HG03469 (cell line): ENCODE results near the gene ZNF490.
"Not testable (repeated sequence)": the region's sequence is repeated elsewhere in the genome, so short reads cannot be mapped to it uniquely, and the experiment has no call there.

Source experiments
- ATAC-seq: cut with Tn5 transposase; IDR thresholded peaks from one replicate; pipeline ENCODE4 v1.9.1; 2021; ENCODE audit warnings: mild to moderate bottlenecking, moderate library complexity, moderate number of reproducible peaks; ENCODE audit not compliant: unreplicated experiment

The ZNF490 gene

DNA sequence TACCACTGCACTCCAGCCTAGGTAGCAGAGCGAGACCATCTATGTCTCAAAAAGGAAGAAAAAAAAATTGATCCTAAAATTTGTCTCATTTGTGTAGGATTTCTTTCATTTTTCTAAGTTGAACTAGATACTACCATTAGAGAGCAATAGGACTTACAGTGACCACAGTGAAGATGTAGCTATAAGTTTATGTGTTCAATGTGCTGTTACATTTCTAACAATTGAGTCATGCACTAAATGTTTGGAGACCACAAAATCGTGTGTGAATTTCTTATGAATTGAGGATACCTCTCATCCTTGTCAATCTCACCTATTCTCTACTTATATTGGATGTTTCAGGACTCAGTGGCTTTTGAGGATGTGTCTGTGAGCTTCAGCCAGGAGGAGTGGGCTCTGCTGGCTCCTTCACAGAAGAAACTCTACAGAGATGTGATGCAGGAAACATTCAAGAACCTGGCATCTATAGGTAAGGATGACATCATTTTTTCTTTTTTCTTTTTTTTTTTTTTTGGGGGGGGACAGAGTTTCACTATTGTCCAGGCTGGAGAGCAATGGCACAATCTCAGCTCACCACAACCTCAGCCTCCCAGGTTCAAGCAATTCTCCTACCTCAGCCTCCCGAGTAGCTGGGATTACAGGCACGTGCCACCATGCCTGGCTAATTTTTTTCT lies 12.9 kb upstream of the ZNF490 start:
- no peak for ATAC-seq

DNA sequence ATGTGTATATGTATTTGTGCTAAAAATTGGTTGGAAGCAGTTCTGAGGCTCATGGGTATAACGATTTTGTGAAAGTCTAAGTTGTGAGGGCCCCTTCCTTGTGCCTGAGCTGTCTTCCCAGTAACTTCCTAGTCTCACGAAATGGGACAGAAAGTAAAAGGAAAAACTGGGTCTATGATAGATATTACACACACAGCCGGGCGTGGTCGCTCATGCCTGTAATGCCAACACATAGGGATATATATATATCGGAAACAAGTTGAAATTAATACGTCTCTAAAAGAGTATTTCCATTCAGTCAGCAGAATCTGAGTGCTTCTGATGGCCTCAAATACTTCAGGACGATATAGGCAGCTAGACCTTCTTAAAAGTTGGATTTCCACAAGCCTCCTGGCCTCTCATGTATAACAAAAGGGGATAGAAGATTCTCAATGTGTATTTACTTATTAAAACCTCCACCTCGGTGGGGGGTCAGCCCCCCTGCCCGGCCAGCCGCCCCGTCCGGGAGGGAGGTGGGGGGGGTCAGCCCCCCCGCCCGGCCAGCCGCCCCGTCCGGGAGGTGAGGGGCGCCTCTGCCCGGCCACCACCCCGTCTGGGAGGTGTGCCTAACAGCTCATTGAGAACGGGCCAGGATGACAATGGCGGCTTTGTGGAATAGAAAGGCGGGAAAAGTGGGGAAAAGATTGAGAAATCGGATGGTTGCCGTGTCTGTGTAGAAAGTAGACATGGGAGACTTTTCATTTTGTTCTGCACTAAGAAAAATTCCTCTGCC lies 10.8 kb upstream of the ZNF490 start:
- not testable (repeated sequence) for ATAC-seq

DNA sequence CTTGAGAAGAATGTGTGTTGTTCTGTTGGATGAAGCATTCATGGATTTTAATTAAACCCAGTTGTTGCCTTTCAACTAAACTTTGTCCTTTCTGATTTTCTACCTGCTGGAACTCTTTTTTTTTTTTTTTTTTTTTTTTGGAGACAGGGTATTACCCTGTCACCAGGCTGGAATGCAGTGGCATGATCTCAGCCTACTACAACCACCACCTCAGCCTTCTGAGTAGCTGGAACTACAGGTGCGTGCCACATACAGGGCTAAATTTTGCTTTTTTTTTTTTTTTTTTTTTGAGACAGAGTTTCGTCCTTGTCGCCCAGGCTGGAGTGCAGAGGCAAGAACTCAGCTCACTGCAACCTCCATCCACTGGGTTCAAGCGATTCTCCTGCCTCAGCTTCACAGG lies 7.0 kb upstream of the ZNF490 start:
- ATAC-seq: no peak

- ATAC-seq: no peak
Measured at GRCh38 chr19:12611361-12611699, 717 bp upstream of the ZNF490 start.

DNA sequence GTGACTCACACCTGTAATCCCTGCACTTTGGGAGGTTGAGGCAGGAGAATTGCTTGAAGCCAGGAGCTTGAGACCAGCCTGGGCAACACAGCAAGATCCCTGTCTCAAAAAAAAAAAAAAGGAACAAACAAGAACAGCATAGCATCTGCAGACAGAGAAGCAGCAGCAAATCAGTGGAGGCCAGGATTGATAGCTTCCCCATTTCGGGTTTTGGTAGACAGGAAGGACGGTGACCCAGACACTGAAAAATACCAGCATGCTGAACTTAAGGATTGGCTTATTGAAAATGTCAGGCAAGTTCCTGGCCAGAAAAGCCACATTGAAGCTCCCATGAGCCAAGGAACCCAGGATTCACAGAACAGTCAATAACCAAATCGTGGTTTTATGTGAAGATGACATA lies 3.0 kb downstream of the ZNF490 start:
- no peak for ATAC-seq

DNA sequence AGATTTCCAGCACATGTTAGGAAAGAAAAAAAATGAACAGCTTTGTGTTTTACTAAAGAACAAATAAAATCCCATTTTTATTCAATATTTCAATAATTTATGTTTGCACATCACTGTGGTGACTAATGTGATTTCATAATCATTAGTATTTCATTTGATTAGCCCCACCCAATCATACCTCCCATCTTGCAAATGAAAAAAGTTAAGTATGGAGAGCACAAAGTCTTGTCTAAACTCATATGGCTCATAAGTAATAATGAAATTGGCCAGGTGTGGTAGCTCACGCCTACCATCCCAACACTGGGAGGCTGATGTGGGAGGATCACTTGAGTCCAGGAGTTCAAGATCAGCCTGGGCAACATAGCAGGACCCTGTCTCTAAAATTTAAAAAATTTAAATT lies 3.8 kb downstream of the ZNF490 start:
- ATAC-seq: no peak

- no peak for ATAC-seq
Measured at GRCh38 chr19:12603714-12604113, 6.9 kb downstream of the ZNF490 start.

DNA sequence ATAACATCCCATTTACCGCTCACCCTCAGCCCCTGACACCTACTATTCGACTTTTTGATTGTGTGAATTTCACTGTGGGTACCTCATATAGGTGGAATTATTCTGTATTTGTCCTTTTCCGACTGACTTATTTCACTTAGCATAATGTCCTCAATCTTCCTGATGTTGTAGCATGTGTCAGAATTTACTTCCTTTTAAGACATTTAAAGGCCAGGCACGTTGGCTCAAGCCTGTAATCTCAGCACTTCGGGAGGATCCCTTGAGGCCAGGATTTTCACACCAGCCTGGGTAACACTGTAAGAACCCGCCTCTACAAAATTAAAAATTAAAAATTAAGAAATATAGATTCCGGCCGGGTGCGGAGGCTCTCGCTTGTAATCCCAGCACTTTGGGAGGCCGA lies 13.0 kb downstream of the ZNF490 start:
- ATAC-seq: no peak

- no peak for ATAC-seq
Measured at GRCh38 chr19:12596927-12597548, 13.6 kb downstream of the ZNF490 start.

- ATAC-seq: no peak
Measured at GRCh38 chr19:12596485-12596884, 14.1 kb downstream of the ZNF490 start.

DNA sequence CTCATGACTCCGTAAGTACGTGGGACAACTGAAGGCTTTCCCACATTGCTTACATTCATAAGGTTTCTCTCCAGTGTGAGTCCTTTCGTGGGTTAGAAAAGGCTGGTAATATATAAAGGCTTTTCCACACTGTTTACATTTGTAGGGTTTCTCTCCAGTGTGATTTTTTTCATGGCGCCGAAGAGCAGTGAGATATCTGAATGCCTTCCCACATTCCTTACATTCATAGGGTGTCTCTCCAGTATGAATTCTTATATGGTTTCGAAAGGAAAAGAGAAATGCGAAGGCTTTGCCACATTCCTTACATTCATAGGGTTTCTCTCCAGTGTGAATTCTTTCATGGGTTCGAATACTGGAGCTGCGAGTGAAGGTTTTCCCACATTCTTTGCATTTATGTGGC lies 29.5 kb downstream of the ZNF490 start:
- no peak for ATAC-seq

- ATAC-seq: no peak
Measured at GRCh38 chr19:12580180-12580694, 30.4 kb downstream of the ZNF490 start.

GRCh38 chr19:12578641-12579040 lies 32.0 kb downstream of the ZNF490 start:
- no peak for ATAC-seq

GRCh38 chr19:12574036-12574435 lies 36.6 kb downstream of the ZNF490 start:
- ATAC-seq: no peak

GRCh38 chr19:12567951-12568350 lies 42.7 kb downstream of the ZNF490 start:
- ATAC-seq: no peak

DNA sequence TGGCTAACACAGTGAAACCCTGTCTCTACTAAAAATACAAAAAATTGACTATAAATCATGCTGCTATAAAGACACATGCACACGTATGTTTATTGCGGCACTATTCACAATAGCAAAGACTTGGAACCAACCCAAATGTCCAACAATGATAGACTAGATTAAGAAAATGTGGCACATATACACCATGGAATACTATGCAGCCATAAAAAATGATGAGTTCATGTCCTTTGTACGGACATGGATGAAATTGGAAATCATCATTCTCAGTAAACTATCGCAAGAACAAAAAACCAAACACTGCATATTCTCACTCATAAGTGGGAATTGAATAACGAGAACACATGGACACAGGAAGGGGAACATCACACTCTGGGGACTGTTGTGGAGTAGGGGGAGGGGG lies 44.2 kb downstream of the ZNF490 start:
- not testable (repeated sequence) for ATAC-seq

GRCh38 chr19:12564016-12564664 lies 46.5 kb downstream of the ZNF490 start:
- ATAC-seq: no peak

DNA sequence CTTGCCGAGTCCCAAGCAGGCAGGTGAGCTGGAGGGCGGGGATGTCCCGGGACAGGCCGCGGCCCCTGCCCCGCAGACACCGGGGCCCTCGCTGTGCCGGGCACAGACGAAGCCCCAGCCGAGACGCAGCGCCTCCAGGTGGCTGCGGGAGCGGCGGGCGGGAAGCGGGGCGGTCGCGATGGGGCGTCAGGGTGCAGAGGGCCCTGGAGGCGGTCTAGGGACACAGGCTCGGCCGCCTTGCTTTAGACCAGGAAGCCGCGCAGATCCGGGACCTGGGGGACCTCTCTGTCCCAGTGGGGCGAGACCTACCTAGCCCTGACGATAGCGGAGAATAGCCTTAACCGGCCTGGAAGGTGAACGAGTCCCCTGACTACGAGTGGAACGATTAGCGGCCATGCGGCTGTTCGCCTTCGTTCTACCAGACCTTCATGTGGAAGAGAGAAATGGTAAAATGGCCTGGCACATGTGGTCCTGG lies 55.1 kb downstream of the ZNF490 start:
- no peak for ATAC-seq

- ATAC-seq: peak; percentile 82
Measured at GRCh38 chr19:12551060-12551832, 59.4 kb downstream of the ZNF490 start, which contains the start of gene ZNF564. Gene ZNF564 (minus strand): TSS chr19:12551482. CDS start chr19:12551332, 150 bp downstream.

- ATAC-seq: no peak
Measured at GRCh38 chr19:12546903-12547302, 63.7 kb downstream of the ZNF490 start.
